Neural progenitor cell (in vitro differentiated cells): ENCODE results near the gene NFKB1.

Experiments
- CTCF ChIP-seq: fragments of 200-600 bp; sonication (generic); IDR thresholded peaks from 2 replicates; pipeline ENCODE4 v1.5.1; 2017; ENCODE audit warnings: antibody characterized with exemption, mild to moderate bottlenecking
- EZH2 ChIP-seq: fragments of 200-600 bp; sonication (generic); IDR thresholded peaks from 2 replicates; pipeline ENCODE4 v1.6.1; 2017; ENCODE audit warnings: antibody characterized with exemption, mild to moderate bottlenecking, moderate library complexity

- TF ChIP-seq CTCF, result no peak
- TF ChIP-seq EZH2, result no peak
These were observed 46.9 kb upstream of the NFKB1 start for GRCh38 chr4:102454268-102454667.
